IMR-90 (cell line): ENCODE data around the gene SGMS1. TPM values are rescaled to one million over a fixed set of nuclear protein-coding genes. Genes with fewer than 3 reads are reported as not detected.
"Not testable (repeated sequence)": the region's sequence is repeated elsewhere in the genome, so short reads cannot be mapped to it uniquely, and the experiment has no call there.

Experiments
- ATAC-seq: fragments of 200-7000 bp; cut with Tn5 transposase; 2 replicates; pipeline ENCODE4 v1.9.1; 2020; ENCODE audit warnings: low read depth, mild to moderate bottlenecking, moderate library complexity
- BruUV-seq: library from RNA; stranded (reverse); fragments of 400-500 nt; replicated peaks from 2 replicates; lab custom pipeline; 2021; lab: Mats Ljungman, UMichigan
- CTCF ChIA-PET: fragments of 300-600 bp; formaldehyde crosslinking; extraction: SDS; loops from one replicate; lab custom pipeline; 2021; ENCODE audit warnings: antibody characterized with exemption; lab: Yijun Ruan, JAX
- POLR2A ChIA-PET: fragments of 300-600 bp; sonication (Branson Sonifier 250); formaldehyde crosslinking; loops from one replicate; lab custom pipeline; 2022; ENCODE audit warnings: antibody characterized with exemption; ENCODE audit not compliant: unreplicated experiment; lab: Charles Lee
- DNase-seq: peaks from one replicate; pipeline ENCODE4 v3.0.0; 2013
- H2AFZ ChIP-seq: replicated peaks from 2 replicates; pipeline ENCODE3; 2013; ENCODE audit warnings: low read length, mild to moderate bottlenecking; ENCODE audit not compliant: poor library complexity
- H2AK5ac ChIP-seq: 2 replicates; pipeline ENCODE4 v1.6.1; 2013; ENCODE audit warnings: low read depth, low read length, inconsistent platforms
- H2AK9ac ChIP-seq: replicated peaks from 2 replicates; pipeline ENCODE3; 2013; ENCODE audit warnings: mild to moderate bottlenecking, low read depth, low read length, moderate library complexity; ENCODE audit not compliant: poor library complexity
- H2BK120ac ChIP-seq: 2 replicates; pipeline ENCODE4 v1.6.1; 2013; ENCODE audit warnings: low read depth, low read length, inconsistent platforms
- H2BK15ac ChIP-seq: 3 replicates; pipeline ENCODE4 v1.6.1; 2013; ENCODE audit warnings: low read depth, low read length, inconsistent platforms
- H2BK20ac ChIP-seq: 2 replicates; pipeline ENCODE4 v1.6.1; 2013; ENCODE audit warnings: low read depth, mild to moderate bottlenecking, inconsistent platforms, low read length, moderate library complexity
- H2BK5ac ChIP-seq: 2 replicates; pipeline ENCODE4 v1.6.1; 2013; ENCODE audit warnings: mild to moderate bottlenecking, low read depth, low read length, inconsistent platforms; ENCODE audit not compliant: poor library complexity, severe bottlenecking
- H3K14ac ChIP-seq: replicated peaks from 2 replicates; pipeline ENCODE4 v1.6.1; 2013; ENCODE audit warnings: low read depth, low read length, inconsistent platforms
- H3K18ac ChIP-seq: 2 replicates; pipeline ENCODE4 v1.6.1; 2013; ENCODE audit warnings: low read depth, low read length, control low read depth
- H3K23ac ChIP-seq: 2 replicates; pipeline ENCODE4 v1.6.1; 2013; ENCODE audit warnings: low read depth, low read length, inconsistent platforms
- H3K27ac ChIP-seq: 2 replicates; pipeline ENCODE4 v1.5.1; 2013; ENCODE audit warnings: mild to moderate bottlenecking, control low read depth, low read length; ENCODE audit not compliant: insufficient read depth
- H3K27me3 ChIP-seq: 2 replicates; pipeline ENCODE4 v1.6.1; 2013; ENCODE audit warnings: low read length; ENCODE audit not compliant: control insufficient read depth, insufficient read depth
- H3K36me3 ChIP-seq: 2 replicates; pipeline ENCODE4 v1.6.1; 2013; ENCODE audit warnings: low read length, mixed read lengths; ENCODE audit not compliant: control insufficient read depth, insufficient read depth
- H3K4ac ChIP-seq: 2 replicates; pipeline ENCODE4 v1.6.1; 2013; ENCODE audit warnings: low read depth, low read length, inconsistent platforms
- H3K4me1 ChIP-seq: 2 replicates; pipeline ENCODE4 v1.6.1; 2013; ENCODE audit warnings: low read length, mixed read lengths; ENCODE audit not compliant: control insufficient read depth, insufficient read depth
- H3K4me2 ChIP-seq: 2 replicates; pipeline ENCODE4 v1.6.1; 2013; ENCODE audit warnings: low read depth, mild to moderate bottlenecking, control low read depth, low read length, moderate library complexity
- H3K4me3 ChIP-seq: 2 replicates; pipeline ENCODE4 v1.5.1; 2013; ENCODE audit warnings: low read depth, mild to moderate bottlenecking, control low read depth, low read length, moderate library complexity; ENCODE audit not compliant: insufficient read depth
- H3K56ac ChIP-seq: 2 replicates; pipeline ENCODE4 v1.6.1; 2013; ENCODE audit warnings: low read length, inconsistent platforms; ENCODE audit not compliant: insufficient read depth; ENCODE audit errors: extremely low read depth
- H3K79me1 ChIP-seq, 2 experiments: 2 replicates each; pipeline ENCODE4 v1.6.1; 2013; ENCODE audit warnings: low read length in 2 of 2, inconsistent platforms in 1 of 2, low read depth in 1 of 2
- H3K9ac ChIP-seq: 2 replicates; pipeline ENCODE4 v1.6.1; 2013; ENCODE audit warnings: low read depth, low read length, control low read depth
- H3K9me1 ChIP-seq: 2 replicates; pipeline ENCODE4 v1.6.1; 2013; ENCODE audit warnings: low read length, inconsistent platforms; ENCODE audit not compliant: insufficient read depth
- H3K9me3 ChIP-seq: 2 replicates; pipeline ENCODE4 v1.6.1; 2013; ENCODE audit warnings: low read length; ENCODE audit not compliant: control insufficient read depth, insufficient read depth
- H4K20me1 ChIP-seq: 2 replicates; pipeline ENCODE4 v1.6.1; 2013; ENCODE audit warnings: low read length, inconsistent platforms; ENCODE audit not compliant: insufficient read depth
- H4K5ac ChIP-seq: 2 replicates; pipeline ENCODE4 v1.6.1; 2013; ENCODE audit warnings: mild to moderate bottlenecking, low read depth, low read length, control low read depth
- H4K8ac ChIP-seq, 2 experiments: 2 replicates each; pipeline ENCODE4 v1.6.1; 2013; ENCODE audit warnings: low read depth in 2 of 2, low read length in 2 of 2, control low read depth in 1 of 2, inconsistent platforms in 1 of 2
- H4K91ac ChIP-seq: 2 replicates; pipeline ENCODE4 v1.6.1; 2013; ENCODE audit warnings: low read depth, low read length, inconsistent platforms; ENCODE audit not compliant: insufficient read depth
- WGBS, 2 experiments: methylation state at CpG; one replicate each; pipeline versions ENCODE4 v1.1.5 to v1.1.7; 2013; ENCODE audit warnings: missing lambda C conversion rate in 2 of 2; ENCODE audit not compliant: insufficient read length in 1 of 2; ENCODE audit errors: extremely low coverage in 2 of 2; 5-methylcytosine and 5-hydroxymethylcytosine counted together
- dilution Hi-C: fragments of 300-500 bp; cut with HindIII; formaldehyde crosslinking; loops from one replicate; pipeline ENCODE4 v1.14.3; 2018; ENCODE audit warnings: low sequenced_read_pairs; ENCODE audit not compliant: unreplicated experiment
- in situ Hi-C: fragments of 300-500 bp; cut with MboI; formaldehyde crosslinking; loops from 3 replicates; pipeline ENCODE4 v1.14.3; 2019; ENCODE audit warnings: low sequenced_read_pairs, inconsistent platforms, mixed read lengths
- intact Hi-C: fragments of 100-400 bp; cut with micrococcal nuclease; formaldehyde crosslinking; loops from 2 replicates; pipeline ENCODE4 v1.10.0; 2022
- polyA plus RNA-seq, 3 experiments: library from polyadenylated mRNA; depleted of rRNA; stranded (reverse); fragments of >200 nt; gene quantifications; 2 replicates each; pipeline ENCODE4 v1.2.3, GENCODE V29; 2012; ENCODE audit warnings: low replicate concordance in 1 of 3
- total RNA-seq: library from RNA; depleted of rRNA; stranded (reverse); fragments of >200 nt; gene quantifications from 2 replicates; pipeline ENCODE4 v1.2.3, GENCODE V29; 2012

The SGMS1 gene
- total and polyA plus RNA-seq, 2 of the 4 experiments (the other 2 are of a cell fraction), result 9.8 to 30.8 TPM

DNA sequence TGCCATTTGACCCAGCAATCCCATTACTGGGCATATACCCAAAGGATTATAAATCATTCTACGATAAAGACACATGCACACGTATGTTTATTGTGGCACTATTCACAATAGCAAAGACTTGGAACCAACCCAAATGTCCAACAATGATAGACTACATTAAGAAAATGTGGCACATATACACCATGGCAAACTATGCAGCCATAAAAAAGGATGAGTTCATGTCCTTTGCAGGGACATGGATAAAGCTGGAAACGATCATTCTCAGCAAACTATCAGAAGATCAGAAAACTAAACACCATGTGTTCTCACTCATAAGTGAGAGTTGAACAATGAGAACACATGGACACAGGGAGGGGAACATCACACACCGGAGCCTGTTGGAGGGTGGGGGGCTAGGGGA, 257.3 kb downstream of the SGMS1 start:
- H4K91ac ChIP-seq, H2BK5ac ChIP-seq, H3K9ac ChIP-seq, H3K4me1 ChIP-seq, H4K20me1 ChIP-seq, dilution Hi-C loops, H4K8ac ChIP-seq, H3K27ac ChIP-seq, CTCF ChIA-PET, H2BK20ac ChIP-seq, H2BK15ac ChIP-seq, H3K56ac ChIP-seq, in situ Hi-C loops, POLR2A ChIA-PET, H2BK120ac ChIP-seq, H3K4ac ChIP-seq, H3K4me2 ChIP-seq, H2AK5ac ChIP-seq, H2AK9ac ChIP-seq, H3K9me3 ChIP-seq, H3K14ac ChIP-seq, ATAC-seq, H3K23ac ChIP-seq, H3K36me3 ChIP-seq, H2AFZ ChIP-seq, H3K18ac ChIP-seq, BruUV-seq, DNase-seq, H3K9me1 ChIP-seq, H3K27me3 ChIP-seq, H4K5ac ChIP-seq, H3K4me3 ChIP-seq: not testable (repeated sequence)
- intact Hi-C loops, result loop anchor here (5.0 kb wide), 1 partner anchor 256 kb away; the partner anchor contains the start of gene SGMS1
- WGBS, 2 experiments, result no CpG with 5 or more reads among the region's 4 CpGs
- peaks cover 13 to 25% of the 10 kb centered on the region in 2 experiments for H3K79me1 ChIP-seq

- intact Hi-C loops, result loop anchor here (5.0 kb wide), 1 partner anchor 258 kb away; the partner anchor contains the start of gene SGMS1
These were observed 259.0 kb downstream of the SGMS1 start for GRCh38 chr10:50364730-50365129.

More at GRCh38 chr10:50364730-50365129, 259.0 kb downstream of the SGMS1 start:
- H2BK20ac ChIP-seq, H3K23ac ChIP-seq, BruUV-seq, H2AK5ac ChIP-seq, H4K20me1 ChIP-seq, H2BK5ac ChIP-seq, H3K36me3 ChIP-seq, H3K56ac ChIP-seq, H3K4me2 ChIP-seq, POLR2A ChIA-PET, H3K27ac ChIP-seq, H3K18ac ChIP-seq, H3K27me3 ChIP-seq, H2AFZ ChIP-seq, H3K4me1 ChIP-seq, H3K9me3 ChIP-seq, H2AK9ac ChIP-seq, H4K5ac ChIP-seq, H3K4ac ChIP-seq, H4K91ac ChIP-seq, DNase-seq, in situ Hi-C loops, ATAC-seq, H3K14ac ChIP-seq, dilution Hi-C loops, H3K4me3 ChIP-seq, H3K9me1 ChIP-seq, H2BK15ac ChIP-seq, H4K8ac ChIP-seq, H2BK120ac ChIP-seq, H3K9ac ChIP-seq, CTCF ChIA-PET: not testable (repeated sequence)
- peaks cover 13 to 29% of the 10 kb centered on the region in 2 experiments for H3K79me1 ChIP-seq
- WGBS, 2 experiments, result no CpG with 5 or more reads among the region's 3 CpGs
